ENCODE measurements around the gene OSBPL9. TPM values are rescaled to one million over a fixed set of nuclear protein-coding genes. Genes with fewer than 3 reads are reported as not detected.

The OSBPL9 gene
- polyA plus RNA-seq, 1 experiment = 69.6 TPM

GRCh38 chr1:51686450-51686849 lies 69.6 kb downstream of the OSBPL9 start:
- TF ChIP-seq CTCF (IDR thresholded peaks at IDR 0.05; ENCODE audit: low read depth, low read length) = no peak
- Histone ChIP-seq H3K27ac (ENCODE audit: low read depth, low read length) (no peak overlapping the region), H3K9me3 (ENCODE audit: control insufficient read depth, insufficient read depth, low read length) (no peaks in the 10 kb centered on the region), H3K27me3 (ENCODE audit: control insufficient read depth, insufficient read depth, low read length) (no peaks in the 10 kb centered on the region), H3K4me3 (ENCODE audit: low read depth, low read length) (no peak overlapping the region)
- CTCF ChIA-PET = no interaction called here
- DNase-seq (ENCODE audit: low read depth, low spot score) = no peak
- POLR2A ChIA-PET = no interaction called here

GRCh38 chr1:51689075-51689440 lies 72.2 kb downstream of the OSBPL9 start:
- Histone ChIP-seq H3K27ac (ENCODE audit: low read depth, low read length) (no peak overlapping the region), H3K27me3 (ENCODE audit: control insufficient read depth, insufficient read depth, low read length) (no peaks in the 10 kb centered on the region), H3K9me3 (ENCODE audit: control insufficient read depth, insufficient read depth, low read length) (no peaks in the 10 kb centered on the region), H3K4me3 (ENCODE audit: low read depth, low read length) (no peak overlapping the region)
- DNase-seq (ENCODE audit: low read depth, low spot score) = no peak
- TF ChIP-seq CTCF (IDR thresholded peaks at IDR 0.05; ENCODE audit: low read depth, low read length) = no peak
- ChIA-PET POLR2A (no interaction called here), CTCF (interaction anchor here (1.5 to 1.8 kb wide), 3 partner anchors 9 to 154 kb away, joined by 3 to 5 read pairs (median 4); no protein-coding TSS in a partner anchor)

- no peaks in the 10 kb centered on the region for H3K9me3 ChIP-seq (ENCODE audit: control insufficient read depth, insufficient read depth, low read length)
- TF ChIP-seq CTCF (IDR thresholded peaks at IDR 0.05; ENCODE audit: low read depth, low read length) = no peak
- H3K27ac ChIP-seq (ENCODE audit: low read depth, low read length) = no peak overlapping the region
- no peak overlapping the region for H3K4me3 ChIP-seq (ENCODE audit: low read depth, low read length)
- no peaks in the 10 kb centered on the region for H3K27me3 ChIP-seq (ENCODE audit: control insufficient read depth, insufficient read depth, low read length)
- POLR2A ChIA-PET = interaction anchor here (2.1 kb wide), 1 partner anchor 18 kb away, joined by 5 read pairs; no protein-coding TSS in a partner anchor
- no peak for DNase-seq (ENCODE audit: low read depth, low spot score)
- CTCF ChIA-PET = interaction anchor here (0.6 to 2.0 kb wide), 3 partner anchors 79 to 154 kb away, joined by 3 to 12 read pairs (median 4); no protein-coding TSS in a partner anchor
Observed at GRCh38 chr1:51689643-51690042, 72.8 kb downstream of the OSBPL9 start.

- CTCF ChIA-PET = interaction anchor here (0.9 to 2.0 kb wide), 3 partner anchors 43 to 78 kb away, joined by 3 to 12 read pairs (median 4); no protein-coding TSS in a partner anchor
- peak; percentile 53 for DNase-seq (ENCODE audit: low read depth, low spot score)
- H3K9me3 ChIP-seq (ENCODE audit: control insufficient read depth, insufficient read depth, low read length) = no peaks in the 10 kb centered on the region
- H3K27me3 ChIP-seq (ENCODE audit: control insufficient read depth, insufficient read depth, low read length) = no peaks in the 10 kb centered on the region
- TF ChIP-seq CTCF (IDR thresholded peaks at IDR 0.05; ENCODE audit: low read depth, low read length) = no peak
- peak overlapping the region; percentile 53 for H3K27ac ChIP-seq (ENCODE audit: low read depth, low read length)
- no peak overlapping the region for H3K4me3 ChIP-seq (ENCODE audit: low read depth, low read length)
- POLR2A ChIA-PET = interaction anchor here (0.6 to 2.1 kb wide), 8 partner anchors 19 to 398 kb away, joined by 3 to 8 read pairs (median 4); no protein-coding TSS in a partner anchor
Observed at GRCh38 chr1:51690285-51690961, 73.5 kb downstream of the OSBPL9 start.

- CTCF ChIA-PET = interaction anchor here (1.0 to 2.0 kb wide), 3 partner anchors 32 to 157 kb away, joined by 3 to 12 read pairs (median 3); no protein-coding TSS in a partner anchor
- Histone ChIP-seq H3K27me3 (ENCODE audit: control insufficient read depth, insufficient read depth, low read length) (no peaks in the 10 kb centered on the region), H3K4me3 (ENCODE audit: low read depth, low read length) (no peak overlapping the region), H3K27ac (ENCODE audit: low read depth, low read length) (no peak overlapping the region), H3K9me3 (ENCODE audit: control insufficient read depth, insufficient read depth, low read length) (no peaks in the 10 kb centered on the region)
- POLR2A ChIA-PET = interaction anchor here (1.2 to 1.3 kb wide), 2 partner anchors 31 to 44 kb away, joined by 3 to 4 read pairs; no protein-coding TSS in a partner anchor
- no peak for DNase-seq (ENCODE audit: low read depth, low spot score)
- no peak for TF ChIP-seq CTCF (IDR thresholded peaks at IDR 0.05; ENCODE audit: low read depth, low read length)
Observed at GRCh38 chr1:51691920-51692319, 75.0 kb downstream of the OSBPL9 start.
